ENCODE measurements around the gene SKP2.
"Not testable (repeated sequence)": the region's sequence is repeated elsewhere in the genome, so short reads cannot be mapped to it uniquely, and the experiment has no call there.

The SKP2 gene

DNA sequence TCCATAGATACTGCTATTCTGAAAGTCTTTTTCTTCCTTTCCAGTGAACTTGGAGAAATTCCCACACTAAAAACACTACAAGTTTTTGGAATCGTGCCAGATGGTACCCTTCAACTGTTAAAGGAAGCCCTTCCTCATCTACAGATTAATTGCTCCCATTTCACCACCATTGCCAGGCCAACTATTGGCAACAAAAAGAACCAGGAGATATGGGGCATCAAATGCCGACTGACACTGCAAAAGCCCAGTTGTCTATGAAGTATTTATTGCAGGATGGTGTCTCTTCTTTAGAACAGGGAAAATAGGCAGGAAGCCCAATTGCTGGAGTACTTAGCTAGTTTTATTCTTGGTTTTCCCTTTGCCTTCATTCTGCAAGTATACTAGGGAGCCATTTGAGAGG is 29.9 kb downstream of the SKP2 start:
- H4K20me1 ChIP-seq (ENCODE audit: insufficient read depth, low read length), result no peaks in the 10 kb centered on the region
- H3K4me1 ChIP-seq (ENCODE audit: low read length), result peaks cover 8% of the 10 kb centered on the region
- H3K9me3 ChIP-seq (ENCODE audit: insufficient read depth, low read length), result no peaks in the 10 kb centered on the region
- H3K27ac ChIP-seq (ENCODE audit: low read length), result no peak overlapping the region
- no peak overlapping the region for H3K9ac ChIP-seq (ENCODE audit: low read length)
- TF ChIP-seq, protein P1, sequence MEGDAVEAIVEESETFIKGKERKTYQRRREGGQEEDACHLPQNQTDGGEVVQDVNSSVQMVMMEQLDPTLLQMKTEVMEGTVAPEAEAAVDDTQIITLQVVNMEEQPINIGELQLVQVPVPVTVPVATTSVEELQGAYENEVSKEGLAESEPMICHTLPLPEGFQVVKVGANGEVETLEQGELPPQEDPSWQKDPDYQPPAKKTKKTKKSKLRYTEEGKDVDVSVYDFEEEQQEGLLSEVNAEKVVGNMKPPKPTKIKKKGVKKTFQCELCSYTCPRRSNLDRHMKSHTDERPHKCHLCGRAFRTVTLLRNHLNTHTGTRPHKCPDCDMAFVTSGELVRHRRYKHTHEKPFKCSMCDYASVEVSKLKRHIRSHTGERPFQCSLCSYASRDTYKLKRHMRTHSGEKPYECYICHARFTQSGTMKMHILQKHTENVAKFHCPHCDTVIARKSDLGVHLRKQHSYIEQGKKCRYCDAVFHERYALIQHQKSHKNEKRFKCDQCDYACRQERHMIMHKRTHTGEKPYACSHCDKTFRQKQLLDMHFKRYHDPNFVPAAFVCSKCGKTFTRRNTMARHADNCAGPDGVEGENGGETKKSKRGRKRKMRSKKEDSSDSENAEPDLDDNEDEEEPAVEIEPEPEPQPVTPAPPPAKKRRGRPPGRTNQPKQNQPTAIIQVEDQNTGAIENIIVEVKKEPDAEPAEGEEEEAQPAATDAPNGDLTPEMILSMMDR (IDR thresholded peaks at IDR 0.05; ENCODE audit: low read depth, low read length), result no peak
- no peak for TF ChIP-seq EZH2phosphoT487 (IDR thresholded peaks at IDR 0.05; ENCODE audit: low read depth)
- H3K4me2 ChIP-seq (ENCODE audit: low read length), result no peak overlapping the region
- no peaks in the 10 kb centered on the region for H3K79me2 ChIP-seq (ENCODE audit: low read length)
- H3K27me3 ChIP-seq (ENCODE audit: low read depth, low read length), result no peaks in the 10 kb centered on the region
- H3K4me3 ChIP-seq (ENCODE audit: low read length), result no peak overlapping the region
- H3K36me3 ChIP-seq (replicated peaks; ENCODE audit: low read depth, low read length), result peaks cover 21% of the 10 kb centered on the region
- H2AFZ ChIP-seq (ENCODE audit: low read depth, low read length), result no peak overlapping the region

DNA sequence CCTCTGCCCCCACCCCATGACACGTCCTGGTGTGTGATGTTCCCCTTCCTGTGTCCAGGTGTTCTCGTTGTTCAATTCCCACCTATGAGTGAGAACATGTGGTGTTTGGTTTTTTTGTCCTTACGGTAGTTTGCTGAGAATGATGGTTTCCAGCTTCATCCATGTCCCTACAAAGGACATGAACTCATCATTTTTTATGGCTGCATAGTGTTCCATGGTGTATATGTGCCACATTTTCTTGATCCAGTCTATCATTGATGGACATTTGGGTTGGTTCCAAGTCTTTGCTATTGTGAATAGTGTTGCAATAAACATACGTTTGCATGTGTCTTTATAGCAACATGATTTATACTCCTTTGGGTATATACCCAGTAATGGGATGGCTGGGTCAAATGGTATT is 32.5 kb downstream of the SKP2 start:
- not testable (repeated sequence) for H3K4me3 ChIP-seq (ENCODE audit: low read length); H3K79me2 ChIP-seq (ENCODE audit: low read length)

DNA sequence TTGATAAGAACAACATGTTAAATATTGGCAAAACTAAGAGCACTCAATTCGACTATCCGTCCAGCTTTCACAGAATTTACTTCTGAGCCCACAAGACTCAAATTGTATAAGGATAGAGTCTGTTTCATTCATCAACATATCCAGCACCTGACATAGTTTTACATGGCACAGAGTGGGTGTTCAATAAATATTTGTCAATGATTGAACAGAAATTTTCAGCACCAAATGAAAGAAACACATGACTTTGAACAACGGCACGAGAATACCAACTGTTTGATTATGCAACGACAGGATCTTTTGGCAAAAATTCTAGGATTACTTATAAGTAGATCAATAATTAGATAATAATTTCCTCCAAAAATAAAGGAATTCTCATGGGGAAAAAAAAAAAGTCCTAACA is 41.8 kb downstream of the SKP2 start:
- no peak for TF ChIP-seq EZH2phosphoT487 (IDR thresholded peaks at IDR 0.05; ENCODE audit: low read depth)
- TF ChIP-seq, protein P1 (IDR thresholded peaks at IDR 0.05; ENCODE audit: low read depth, low read length), result no peak
- no peak overlapping the region for H3K9ac ChIP-seq (ENCODE audit: low read length)
- no peaks in the 10 kb centered on the region for H4K20me1 ChIP-seq (ENCODE audit: insufficient read depth, low read length)
- H3K27ac ChIP-seq (ENCODE audit: low read length), result no peak overlapping the region
- no peaks in the 10 kb centered on the region for H3K79me2 ChIP-seq (ENCODE audit: low read length)
- no peaks in the 10 kb centered on the region for H3K9me3 ChIP-seq (ENCODE audit: insufficient read depth, low read length)
- H3K4me3 ChIP-seq (ENCODE audit: low read length), result no peak overlapping the region
- H3K27me3 ChIP-seq (ENCODE audit: low read depth, low read length), result no peaks in the 10 kb centered on the region
- peaks cover 4% of the 10 kb centered on the region for H3K36me3 ChIP-seq (replicated peaks; ENCODE audit: low read depth, low read length)
- H3K4me2 ChIP-seq (ENCODE audit: low read length), result no peak overlapping the region
- H2AFZ ChIP-seq (ENCODE audit: low read depth, low read length), result no peak overlapping the region
- no peaks in the 10 kb centered on the region for H3K4me1 ChIP-seq (ENCODE audit: low read length)

More for the DNA sequence above, 32.5 kb downstream of the SKP2 start:
- not testable (repeated sequence) for H3K27me3 ChIP-seq (ENCODE audit: low read depth, low read length); H3K9ac ChIP-seq (ENCODE audit: low read length); H2AFZ ChIP-seq (ENCODE audit: low read depth, low read length); H3K4me2 ChIP-seq (ENCODE audit: low read length); H3K36me3 ChIP-seq (replicated peaks; ENCODE audit: low read depth, low read length); H3K27ac ChIP-seq (ENCODE audit: low read length); H3K9me3 ChIP-seq (ENCODE audit: insufficient read depth, low read length); H4K20me1 ChIP-seq (ENCODE audit: insufficient read depth, low read length); H3K4me1 ChIP-seq (ENCODE audit: low read length)

DNA sequence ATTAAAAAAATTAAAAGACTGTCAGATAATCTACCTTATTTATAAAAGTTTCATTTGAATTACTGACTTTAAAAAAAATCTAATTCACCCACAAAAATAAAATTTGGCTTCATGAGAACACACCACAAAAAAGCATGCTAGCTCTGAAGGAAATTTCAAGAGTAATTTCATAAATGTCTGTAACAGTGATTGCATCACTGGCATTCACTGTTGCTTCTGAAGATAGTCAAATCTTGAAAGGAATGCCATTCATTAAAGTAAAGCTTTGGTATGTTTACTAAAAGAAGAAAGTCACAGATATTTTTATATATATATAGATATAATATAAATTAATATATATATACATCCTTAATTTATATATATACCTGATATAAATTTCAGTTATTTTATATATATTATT is 46.4 kb downstream of the SKP2 start:
- TF ChIP-seq, protein P1 (IDR thresholded peaks at IDR 0.05; ENCODE audit: low read depth, low read length), result no peak
- no peak for TF ChIP-seq EZH2phosphoT487 (IDR thresholded peaks at IDR 0.05; ENCODE audit: low read depth)
- H3K9me3 ChIP-seq (ENCODE audit: insufficient read depth, low read length), result no peaks in the 10 kb centered on the region
- H3K27me3 ChIP-seq (ENCODE audit: low read depth, low read length), result no peaks in the 10 kb centered on the region
- H3K9ac ChIP-seq (ENCODE audit: low read length), result no peak overlapping the region
- no peak overlapping the region for H3K4me3 ChIP-seq (ENCODE audit: low read length)
- H3K36me3 ChIP-seq (replicated peaks; ENCODE audit: low read depth, low read length), result peaks cover 4% of the 10 kb centered on the region
- no peak overlapping the region for H3K27ac ChIP-seq (ENCODE audit: low read length)
- H4K20me1 ChIP-seq (ENCODE audit: insufficient read depth, low read length), result no peaks in the 10 kb centered on the region
- no peak overlapping the region for H2AFZ ChIP-seq (ENCODE audit: low read depth, low read length)
- no peak overlapping the region for H3K4me2 ChIP-seq (ENCODE audit: low read length)
- no peaks in the 10 kb centered on the region for H3K4me1 ChIP-seq (ENCODE audit: low read length)
- H3K79me2 ChIP-seq (ENCODE audit: low read length), result no peaks in the 10 kb centered on the region

DNA sequence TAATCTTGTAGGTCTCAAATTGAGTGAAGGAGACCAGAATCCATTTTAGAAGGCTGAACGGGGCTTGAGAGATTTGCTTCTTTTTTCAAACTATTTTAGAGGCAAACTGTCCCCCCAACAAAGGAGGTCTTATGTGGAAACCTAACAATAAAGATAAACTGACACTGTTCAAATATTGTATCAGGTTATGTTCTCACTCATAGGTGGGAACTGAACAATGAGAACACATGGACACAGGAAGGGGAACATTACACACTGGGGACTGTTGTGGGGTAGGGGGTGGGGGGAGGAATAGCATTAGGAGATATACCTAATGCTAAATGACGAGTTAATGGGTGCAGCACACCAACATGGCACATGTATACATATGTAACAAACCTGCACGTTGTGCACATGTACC is 46.9 kb downstream of the SKP2 start:
- H3K27ac ChIP-seq (ENCODE audit: low read length); H2AFZ ChIP-seq (ENCODE audit: low read depth, low read length); H4K20me1 ChIP-seq (ENCODE audit: insufficient read depth, low read length); H3K4me1 ChIP-seq (ENCODE audit: low read length); H3K9me3 ChIP-seq (ENCODE audit: insufficient read depth, low read length); H3K9ac ChIP-seq (ENCODE audit: low read length); H3K27me3 ChIP-seq (ENCODE audit: low read depth, low read length); H3K4me3 ChIP-seq (ENCODE audit: low read length); H3K79me2 ChIP-seq (ENCODE audit: low read length); H3K36me3 ChIP-seq (replicated peaks; ENCODE audit: low read depth, low read length); H3K4me2 ChIP-seq (ENCODE audit: low read length): not testable (repeated sequence)
